Sigmoid colon (tissue), 4 donors: ENCODE data around the gene MAEA.

Experiments used
- EP300 ChIP-seq, 4 donors: sonication (generic); formaldehyde crosslinking; IDR thresholded peaks; one replicate each; pipeline ENCODE4 v1.6.1; 2017; ENCODE audit warnings: antibody characterized with exemption in 4 of 4
- POLR2A ChIP-seq, 2 donors: fragments of 450-650 bp; IDR thresholded peaks; one replicate each; pipeline ENCODE4 v1.6.1; 2016; ENCODE audit warnings: antibody characterized with exemption in 2 of 2, mild to moderate bottlenecking in 2 of 2, moderate library complexity in 2 of 2
- POLR2AphosphoS5 ChIP-seq, 4 donors: sonication (generic); formaldehyde crosslinking; IDR thresholded peaks; one replicate each; pipeline ENCODE4 v1.6.1; 2017; ENCODE audit warnings: antibody characterized with exemption in 4 of 4
- TF ChIP-seq, protein P1 (sequence below), 4 experiments: fragments of 450-650 bp in 3 of 4; fragments of 200-600 bp in 1 of 4; IDR thresholded peaks; one replicate each; pipeline ENCODE4 v1.5.1; 2016 to 2019; ENCODE audit warnings: antibody characterized with exemption in 4 of 4, mild to moderate bottlenecking in 3 of 4, moderate library complexity in 2 of 4

DNA sequence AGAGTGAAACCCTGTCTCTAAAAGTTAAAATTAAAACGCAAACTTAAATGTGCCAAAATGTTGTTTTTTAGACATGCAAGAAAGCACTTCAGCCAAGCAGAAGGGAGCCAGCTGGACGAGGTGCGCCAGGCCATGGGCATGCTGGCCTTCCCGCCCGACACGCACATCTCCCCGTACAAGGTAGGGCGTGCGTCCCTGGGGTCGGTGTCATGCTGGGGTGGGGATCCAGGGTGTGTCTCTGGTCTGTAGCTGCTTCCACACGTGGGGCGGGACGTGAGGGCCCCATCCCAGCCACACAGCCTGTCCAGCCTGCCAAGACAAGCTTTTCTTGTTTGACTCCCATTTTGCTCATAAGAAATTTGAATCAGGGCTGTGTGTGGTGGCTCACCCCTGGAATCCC lies 43.0 kb downstream of the MAEA start:
- TF ChIP-seq POLR2A (IDR thresholded peaks at IDR 0.05) = no peak
- TF ChIP-seq, protein P1, sequence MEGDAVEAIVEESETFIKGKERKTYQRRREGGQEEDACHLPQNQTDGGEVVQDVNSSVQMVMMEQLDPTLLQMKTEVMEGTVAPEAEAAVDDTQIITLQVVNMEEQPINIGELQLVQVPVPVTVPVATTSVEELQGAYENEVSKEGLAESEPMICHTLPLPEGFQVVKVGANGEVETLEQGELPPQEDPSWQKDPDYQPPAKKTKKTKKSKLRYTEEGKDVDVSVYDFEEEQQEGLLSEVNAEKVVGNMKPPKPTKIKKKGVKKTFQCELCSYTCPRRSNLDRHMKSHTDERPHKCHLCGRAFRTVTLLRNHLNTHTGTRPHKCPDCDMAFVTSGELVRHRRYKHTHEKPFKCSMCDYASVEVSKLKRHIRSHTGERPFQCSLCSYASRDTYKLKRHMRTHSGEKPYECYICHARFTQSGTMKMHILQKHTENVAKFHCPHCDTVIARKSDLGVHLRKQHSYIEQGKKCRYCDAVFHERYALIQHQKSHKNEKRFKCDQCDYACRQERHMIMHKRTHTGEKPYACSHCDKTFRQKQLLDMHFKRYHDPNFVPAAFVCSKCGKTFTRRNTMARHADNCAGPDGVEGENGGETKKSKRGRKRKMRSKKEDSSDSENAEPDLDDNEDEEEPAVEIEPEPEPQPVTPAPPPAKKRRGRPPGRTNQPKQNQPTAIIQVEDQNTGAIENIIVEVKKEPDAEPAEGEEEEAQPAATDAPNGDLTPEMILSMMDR (IDR thresholded peaks at IDR 0.05) = no peak
- no peak for TF ChIP-seq EP300 (IDR thresholded peaks at IDR 0.05)
- TF ChIP-seq POLR2AphosphoS5 (IDR thresholded peaks at IDR 0.05) = no peak
